Transverse colon (tissue), 4 donors: ENCODE measurements around the gene CIAPIN1. TPM values are rescaled to one million over a fixed set of nuclear protein-coding genes. Genes with fewer than 3 reads are reported as not detected.

Experiments used
- DNase-seq: peaks from one replicate; pipeline ENCODE4 v3.0.0-alpha.2; 2019
- H3K27ac ChIP-seq, 4 donors: fragments of 200-600 bp; sonication (generic); 2 replicates each; pipeline ENCODE4 v1.5.1; 2016 to 2018; ENCODE audit warnings: inconsistent platforms in 4 of 4
- H3K27me3 ChIP-seq: fragments of 200-600 bp; sonication (generic); 2 replicates; pipeline ENCODE4 v1.5.1; 2017; ENCODE audit warnings: inconsistent platforms
- H3K36me3 ChIP-seq, 4 donors: fragments of 200-600 bp; sonication (generic); 2 replicates each; pipeline ENCODE4 v1.5.1; 2017 to 2019; ENCODE audit warnings: inconsistent platforms in 4 of 4
- H3K4me1 ChIP-seq, 4 donors: fragments of 200-600 bp; sonication (generic); 2 replicates each; pipeline ENCODE4 v1.5.1; 2017 to 2020; ENCODE audit warnings: inconsistent platforms in 4 of 4
- H3K4me3 ChIP-seq, 4 donors: fragments of 200-600 bp; sonication (generic); 1 replicate in 1 of 4; 2 replicates in 3 of 4; pipeline versions ENCODE4 v1.5.1 to v1.6.1; 2017 to 2019; ENCODE audit warnings: inconsistent platforms in 4 of 4
- H3K9me3 ChIP-seq, 2 donors: fragments of 200-600 bp; sonication (generic); 2 replicates each; pipeline ENCODE4 v1.5.1; 2017 to 2019; ENCODE audit warnings: inconsistent platforms in 2 of 2
- CTCF ChIP-seq, 5 experiments: fragments of 200-600 bp in 3 of 5; fragments of 450-650 bp in 2 of 5; sonication (generic) in 3 of 5; IDR thresholded peaks; 1 replicate in 2 of 5; 2 replicates in 3 of 5; pipeline ENCODE4 v1.5.1; 2016 to 2017; ENCODE audit warnings: antibody characterized with exemption in 5 of 5, inconsistent platforms in 3 of 5, mild to moderate bottlenecking in 2 of 5, moderate library complexity in 1 of 5
- EP300 ChIP-seq: sonication (generic); formaldehyde crosslinking; IDR thresholded peaks from one replicate; pipeline ENCODE4 v1.6.1; 2017; ENCODE audit warnings: antibody characterized with exemption, low read depth
- POLR2A ChIP-seq: fragments of 450-650 bp; IDR thresholded peaks from one replicate; pipeline ENCODE4 v1.6.1; 2016; ENCODE audit warnings: antibody characterized with exemption, mild to moderate bottlenecking, moderate library complexity
- POLR2AphosphoS5 ChIP-seq, 3 donors: sonication (generic); formaldehyde crosslinking; IDR thresholded peaks; one replicate each; pipeline ENCODE4 v1.6.1; 2016; ENCODE audit warnings: antibody characterized with exemption in 3 of 3
- WGBS, 2 donors: methylation state at CpG; one replicate each; pipeline ENCODE4 v1.1.5; 2018; ENCODE audit warnings: low coverage in 1 of 2; 5-methylcytosine and 5-hydroxymethylcytosine counted together
- in situ Hi-C, 4 donors: fragments of 200-750 bp; cut with MboI; loops; one replicate each; pipeline versions ENCODE4 v1.15.0 to v1.15.1; 2017; ENCODE audit warnings: low sequenced_read_pairs in 3 of 4, low pct_ligation_motif_present in 1 of 4, low pct_unique_long_range_greater_than_20kb in 1 of 4
- intact Hi-C: fragments of 100-400 bp; cut with DNase I; formaldehyde crosslinking; loops from one replicate; pipeline ENCODE4 v1.15.1; 2023; ENCODE audit warnings: low total_unique reads
- total RNA-seq, 4 donors: library from RNA; depleted of rRNA; stranded (reverse); fragments of >200 nt; gene quantifications; one replicate each; pipeline ENCODE4 v1.1.0, GENCODE V29; 2016

The CIAPIN1 gene
- total RNA-seq, 4 donors from 2014 or later = 20.9 to 48.3 (median 40.5) TPM

- TF ChIP-seq POLR2A (peak; percentile 12), POLR2AphosphoS5 (IDR thresholded peaks at IDR 0.05) (peak in 2 of 3 donors; percentile 38 to 43), EP300 (no peak), CTCF (IDR thresholded peaks at IDR 0.05) (no peak)
- peak; percentile 89 for DNase-seq
- 2 to 25% methylated on average over 2 to 32 of the region's 73 CpGs for WGBS, 2 donors
- no peaks in the 10 kb centered on the region for H3K36me3 ChIP-seq
- no peaks in the 10 kb centered on the region for H3K9me3 ChIP-seq
- H3K4me1 ChIP-seq = peaks cover 8 to 23% (median 21%) of the 10 kb centered on the region in 4 donors
- H3K27me3 ChIP-seq = no peaks in the 10 kb centered on the region
- H3K4me3 ChIP-seq = peak within 1 kb of the TSS; percentile 76 to 96 (median 84)
- peak within 1 kb of the TSS; percentile 80 to 91 (median 84) for H3K27ac ChIP-seq
- in situ Hi-C loops (no loop called here), intact Hi-C loops (no loop called here)
Measured at GRCh38 chr16:57485916-57486857, 39.0 kb upstream of the CIAPIN1 start, which contains the start of gene DOK4. Gene DOK4 (minus strand): TSS chr16:57486493. CDS start chr16:57479507, 6,986 bp downstream.

GRCh38 chr16:57485091-57485915 lies 38.1 kb upstream of the CIAPIN1 start:
- in situ Hi-C loops (no loop called here), intact Hi-C loops (no loop called here)
- no peak for TF ChIP-seq CTCF (IDR thresholded peaks at IDR 0.05)
- peak in 2 of 3 donors; percentile 80 to 88 for TF ChIP-seq POLR2AphosphoS5 (IDR thresholded peaks at IDR 0.05)
- TF ChIP-seq POLR2A = peak; percentile 75
- TF ChIP-seq EP300 = no peak
- peak overlapping the region; percentile 80 to 91 (median 84) for H3K27ac ChIP-seq
- peak; percentile 74 for DNase-seq
- H3K4me1 ChIP-seq = peaks cover 8 to 31% (median 28%) of the 10 kb centered on the region in 4 donors
- no peaks in the 10 kb centered on the region for H3K9me3 ChIP-seq
- 37 to 61% methylated on average over 3 to 14 of the region's 14 CpGs for WGBS, 2 donors
- no peaks in the 10 kb centered on the region for H3K36me3 ChIP-seq
- H3K27me3 ChIP-seq = no peaks in the 10 kb centered on the region
- H3K4me3 ChIP-seq = peak overlapping the region; percentile 76 to 96 (median 84)

- no peak overlapping the region for H3K4me3 ChIP-seq
- in situ Hi-C loops = no loop called here
Measured at GRCh38 chr16:57484515-57485005, 37.4 kb upstream of the CIAPIN1 start.

More at GRCh38 chr16:57484515-57485005, 37.4 kb upstream of the CIAPIN1 start:
- WGBS, 2 donors = 91% methylated on average over 8 of the region's 8 CpGs; no CpG with 5 or more reads in 1 of the 2 donors
- peak overlapping the region in 2 of 4 donors; percentile 80 to 85 for H3K27ac ChIP-seq
- H3K9me3 ChIP-seq = no peaks in the 10 kb centered on the region
- intact Hi-C loops = no loop called here
- no peaks in the 10 kb centered on the region for H3K36me3 ChIP-seq
- peaks cover 8 to 38% (median 35%) of the 10 kb centered on the region in 4 donors for H3K4me1 ChIP-seq
- no peak for DNase-seq
- no peaks in the 10 kb centered on the region for H3K27me3 ChIP-seq
- TF ChIP-seq CTCF (IDR thresholded peaks at IDR 0.05) (no peak), POLR2AphosphoS5 (IDR thresholded peaks at IDR 0.05) (no peak), EP300 (no peak), POLR2A (no peak)
